DLD1 (cell line): ENCODE results near the gene ST6GALNAC1.

Source experiments
- in situ Hi-C: cut with HindIII; loops from 2 replicates; pipeline ENCODE4 v1.10.0; 2017; ENCODE audit warnings: low sequenced_read_pairs

Gene ST6GALNAC1

DNA sequence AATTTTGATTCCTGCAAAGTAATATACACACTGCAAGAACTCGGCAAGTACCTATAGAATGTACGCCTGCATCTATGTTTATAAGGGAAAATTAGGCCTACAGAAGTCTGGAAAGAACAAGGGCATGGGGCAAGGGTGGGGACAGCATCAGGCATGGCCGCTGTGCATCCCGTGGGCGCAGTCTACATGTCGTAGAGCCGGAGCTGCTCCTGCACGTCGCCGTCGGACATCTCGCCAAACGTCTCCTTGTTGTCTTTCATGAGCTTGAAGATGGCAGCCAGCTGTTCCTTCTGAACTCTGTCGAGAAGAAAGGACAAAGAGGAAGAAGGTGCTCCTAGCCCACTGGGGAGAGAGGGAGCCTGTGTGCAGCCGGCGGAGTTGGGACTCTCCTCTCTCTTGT is 33.8 kb upstream of the ST6GALNAC1 start:
- in situ Hi-C loops = no loop called here

- in situ Hi-C loops = no loop called here
These were observed 33.1 kb upstream of the ST6GALNAC1 start for GRCh38 chr17:76676629-76677028.

DNA sequence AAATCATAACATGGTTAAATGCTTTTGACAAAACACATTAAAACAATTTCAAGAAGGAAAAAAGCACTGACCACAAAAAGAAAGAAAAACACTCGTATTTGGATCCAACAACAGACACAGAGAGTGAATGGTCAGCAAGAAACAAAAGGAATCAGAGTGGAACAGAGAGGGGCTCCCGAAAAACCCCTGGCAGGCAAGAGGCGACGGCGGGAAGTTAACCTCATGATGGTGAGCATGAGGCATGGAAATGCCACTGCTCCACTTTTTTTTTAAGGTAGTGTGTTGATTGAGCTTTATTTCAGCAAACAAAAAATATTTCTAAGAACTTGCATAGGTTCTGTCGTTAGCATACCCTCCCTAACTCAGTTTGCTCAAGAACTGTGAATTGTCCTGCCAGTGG is 32.1 kb upstream of the ST6GALNAC1 start:
- in situ Hi-C loops = no loop called here

- in situ Hi-C loops = no loop called here
These were observed 31.0 kb upstream of the ST6GALNAC1 start for GRCh38 chr17:76674600-76674999.

DNA sequence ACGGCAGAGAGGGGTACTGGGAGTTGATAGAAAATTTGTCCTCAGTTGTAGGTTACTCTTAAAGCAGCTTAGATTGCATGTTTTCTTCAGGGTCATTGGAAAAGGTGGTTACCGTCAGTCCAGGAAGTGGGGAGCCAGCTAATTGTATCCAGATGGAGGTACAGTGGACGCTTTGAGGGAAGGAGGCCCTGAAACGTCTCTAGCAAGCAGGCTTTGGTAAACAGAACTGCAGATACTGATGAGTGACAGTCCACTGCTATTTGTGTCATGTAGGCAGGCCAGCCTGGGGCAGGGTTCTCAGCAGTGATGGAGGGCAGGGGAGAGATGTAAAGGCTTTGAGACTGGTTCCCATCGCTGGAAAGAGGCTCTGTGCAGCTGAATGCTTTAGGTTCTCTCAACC is 30.2 kb upstream of the ST6GALNAC1 start:
- in situ Hi-C loops = no loop called here

GRCh38 chr17:76672892-76673291 is 29.3 kb upstream of the ST6GALNAC1 start:
- in situ Hi-C loops = no loop called here

DNA sequence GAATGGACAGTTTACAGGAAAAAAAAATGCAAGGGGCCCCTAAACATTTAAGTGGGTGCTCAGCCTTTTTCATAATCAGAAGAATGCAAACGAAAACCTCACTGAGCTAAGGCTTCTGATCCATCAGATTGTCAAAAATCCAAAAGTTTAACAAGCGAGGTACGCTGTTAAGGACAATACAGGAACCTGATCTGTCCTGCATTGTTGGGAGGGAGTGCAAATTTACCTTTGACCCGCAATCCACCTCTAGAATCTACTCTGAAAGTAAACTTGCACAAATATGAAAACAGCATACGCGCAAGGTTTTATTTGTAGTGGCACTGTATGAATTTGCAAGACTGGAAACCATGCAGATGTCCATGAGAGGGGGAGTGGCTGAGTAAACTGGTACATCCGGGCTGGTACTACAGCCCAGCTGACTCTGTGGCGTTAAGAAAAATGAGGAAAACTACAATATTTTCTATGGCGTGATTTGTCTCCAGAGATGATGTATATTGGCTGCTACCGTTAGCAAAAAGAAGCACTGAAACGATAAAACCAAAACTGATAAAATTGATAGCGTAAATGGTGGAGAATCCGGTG is 28.8 kb upstream of the ST6GALNAC1 start:
- in situ Hi-C loops = no loop called here

- in situ Hi-C loops = no loop called here
These were observed 28.3 kb upstream of the ST6GALNAC1 start for GRCh38 chr17:76671912-76672262.

GRCh38 chr17:76671123-76671911 is 27.8 kb upstream of the ST6GALNAC1 start:
- in situ Hi-C loops = no loop called here

- in situ Hi-C loops = no loop called here
These were observed 27.2 kb upstream of the ST6GALNAC1 start for GRCh38 chr17:76670718-76671122.

DNA sequence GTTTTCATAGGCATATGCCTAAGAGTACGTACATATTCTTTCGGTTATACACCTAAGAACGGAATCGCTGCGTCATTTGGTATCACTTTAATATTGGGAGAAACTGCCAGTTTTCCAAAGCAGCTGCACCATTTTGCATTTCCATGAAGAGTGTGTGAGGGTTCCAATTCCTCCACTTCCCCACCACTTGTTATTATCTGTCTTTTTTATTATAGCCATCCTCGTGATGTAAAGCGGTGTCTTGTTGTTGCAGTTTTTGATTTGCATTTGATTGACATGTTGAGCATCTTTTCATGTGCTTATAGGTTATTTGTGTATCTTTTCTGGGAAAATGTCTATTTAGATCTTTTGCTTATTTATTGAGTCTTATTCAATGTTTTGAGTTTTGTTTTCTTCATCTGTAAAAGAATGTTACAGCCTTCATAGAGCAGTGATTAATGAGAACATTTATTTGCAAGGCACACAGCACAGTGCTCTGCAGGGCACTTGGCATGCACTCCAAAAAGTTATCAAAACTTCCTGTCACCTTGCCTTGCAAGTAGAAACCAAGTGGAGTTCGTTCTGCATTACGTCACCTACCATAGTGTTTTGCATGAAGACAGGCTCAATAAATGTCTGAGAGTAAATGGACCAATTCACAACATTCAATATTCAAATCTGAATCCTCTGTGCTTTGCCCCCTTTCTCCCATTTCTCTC is 26.6 kb upstream of the ST6GALNAC1 start:
- in situ Hi-C loops = no loop called here

DNA sequence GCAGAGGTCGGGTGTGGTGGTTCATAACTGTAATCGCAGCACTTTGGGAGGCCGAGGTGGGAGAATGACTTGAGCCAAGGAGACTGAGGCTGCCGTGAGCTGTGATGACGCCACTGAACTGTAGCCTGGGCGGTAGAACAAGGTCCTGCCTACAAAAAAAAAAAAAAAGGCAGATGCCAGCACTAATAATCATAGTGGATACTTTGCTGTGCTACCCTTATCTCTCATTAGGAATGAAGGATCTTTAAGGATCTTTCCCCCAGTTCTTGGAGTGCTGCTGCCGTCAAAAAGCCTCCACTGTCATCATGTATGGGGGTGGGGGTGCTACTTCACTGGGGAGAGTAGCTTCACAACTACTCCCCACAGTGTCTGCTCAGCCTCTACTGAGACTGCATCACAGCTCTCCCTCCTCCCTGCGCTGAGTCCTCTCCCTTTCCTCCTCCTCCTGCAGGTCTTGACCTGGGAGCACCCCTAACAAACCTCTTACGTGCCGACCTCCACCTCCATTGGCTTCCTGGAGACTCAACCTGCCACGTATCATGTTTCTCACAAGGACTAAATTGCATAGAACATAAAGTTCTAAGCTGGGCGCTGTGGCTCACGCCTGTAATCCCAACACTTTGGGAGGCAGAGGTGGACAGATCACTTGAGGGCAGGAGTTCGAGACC is 24.4 kb upstream of the ST6GALNAC1 start:
- in situ Hi-C loops = no loop called here

DNA sequence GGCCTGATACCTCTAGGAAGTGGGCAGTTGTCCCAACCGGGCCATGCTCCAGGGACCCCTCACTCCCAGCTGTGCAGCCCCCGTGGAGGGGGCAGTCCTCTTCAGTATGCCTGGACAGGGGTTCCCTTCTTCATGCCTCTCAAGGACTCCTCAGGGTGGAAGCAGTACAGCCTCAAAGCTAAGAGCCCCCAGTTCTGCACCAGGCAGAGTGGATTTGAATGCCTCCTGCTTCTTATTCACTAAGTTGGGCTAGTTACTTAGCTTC is 23.9 kb upstream of the ST6GALNAC1 start:
- in situ Hi-C loops = no loop called here

- in situ Hi-C loops = no loop called here
These were observed 17.1 kb upstream of the ST6GALNAC1 start for GRCh38 chr17:76660656-76661042.

DNA sequence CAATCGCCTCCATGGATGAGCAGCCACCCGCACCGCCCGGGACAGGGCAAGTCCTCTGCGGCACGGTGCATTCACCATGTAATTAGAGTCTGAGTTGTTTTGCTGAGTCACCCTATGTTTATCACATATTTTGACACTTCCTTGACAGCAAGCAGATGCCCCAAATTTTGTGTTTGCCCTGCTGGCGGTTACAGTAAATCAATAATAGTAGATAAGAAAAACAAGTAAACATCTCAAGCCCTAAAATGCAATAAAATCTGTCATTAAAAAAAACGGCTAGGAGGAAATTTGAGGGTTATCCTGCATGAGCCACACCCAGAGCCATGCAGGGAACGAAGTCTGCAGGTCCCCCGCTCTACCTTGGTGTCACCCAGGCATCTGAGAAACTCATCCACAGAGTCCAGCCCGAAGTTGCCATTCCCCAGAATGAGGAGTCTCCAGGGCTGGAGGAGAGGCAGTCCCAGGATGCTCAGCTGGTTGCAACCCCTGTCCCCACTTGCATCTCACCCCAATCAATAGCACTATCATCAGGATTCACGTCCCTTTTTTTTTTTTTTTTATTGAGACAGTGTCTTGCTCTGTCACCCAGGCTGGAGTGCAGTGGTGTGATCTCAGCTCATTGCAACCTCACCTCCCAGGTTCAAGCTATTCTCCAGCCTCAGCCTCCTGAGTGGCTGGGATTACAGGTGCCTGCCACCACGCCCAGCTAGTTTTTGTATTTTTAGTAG is 16.5 kb upstream of the ST6GALNAC1 start:
- in situ Hi-C loops = no loop called here

DNA sequence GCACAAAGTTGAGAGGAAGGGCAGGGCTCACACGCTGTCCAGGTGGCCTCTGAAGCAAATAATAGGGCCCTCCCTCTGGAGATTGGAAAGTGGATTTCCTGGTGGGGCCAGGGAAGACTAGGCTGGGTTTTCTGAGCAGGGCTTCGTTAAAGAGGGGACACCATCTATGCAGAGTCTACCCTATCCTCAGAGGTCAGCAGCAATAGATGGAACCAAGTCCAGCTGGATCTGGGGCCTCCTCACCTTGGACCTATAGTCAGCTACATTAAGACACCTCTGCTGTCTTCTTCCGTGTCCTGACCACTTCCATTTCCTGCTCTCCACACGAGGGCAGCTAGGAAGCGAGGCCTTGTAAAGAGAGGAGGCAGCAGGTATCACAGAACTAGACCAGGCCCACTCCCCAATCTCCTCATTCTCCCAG is 14.7 kb upstream of the ST6GALNAC1 start:
- in situ Hi-C loops = no loop called here

- in situ Hi-C loops = no loop called here
These were observed 14.1 kb upstream of the ST6GALNAC1 start for GRCh38 chr17:76657505-76658241.

DNA sequence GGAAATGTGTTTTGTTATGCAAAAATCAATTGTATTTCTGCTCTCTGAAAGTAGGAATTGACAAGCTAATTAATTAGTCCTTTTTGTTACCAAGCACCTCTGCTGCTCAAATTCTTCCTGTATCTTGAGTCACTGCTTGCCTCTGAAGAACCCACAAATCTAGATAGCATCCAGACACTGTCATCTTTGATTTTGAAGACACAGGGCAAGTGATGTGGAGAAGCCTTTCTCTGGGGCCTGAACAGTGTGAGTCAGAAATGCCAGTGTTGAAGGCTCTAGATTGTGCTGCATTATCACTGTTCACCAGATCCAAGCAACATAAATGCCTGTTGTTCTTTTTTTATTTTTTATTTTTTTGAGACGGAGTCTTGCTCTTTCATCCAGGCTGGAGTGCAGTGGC is 10.9 kb upstream of the ST6GALNAC1 start:
- in situ Hi-C loops = no loop called here

DNA sequence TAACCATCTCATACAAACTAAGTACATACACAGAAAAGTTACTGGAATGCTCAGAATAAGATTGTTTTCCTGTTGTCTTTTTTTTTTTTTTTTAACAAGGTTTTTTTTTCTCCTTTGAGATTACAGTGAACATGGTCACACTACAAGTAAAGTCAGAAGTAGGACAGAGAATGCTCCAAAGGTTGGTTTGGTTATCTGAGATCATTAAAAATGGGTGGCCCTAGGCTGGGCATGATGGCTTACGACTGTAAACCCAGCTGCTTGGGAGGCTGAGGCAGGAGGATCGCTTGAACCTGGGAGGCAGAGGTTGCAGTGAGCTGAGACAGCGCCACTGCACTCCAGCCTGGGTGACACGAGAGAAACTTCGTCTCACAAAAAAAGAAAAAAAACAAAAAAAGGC is 6.9 kb upstream of the ST6GALNAC1 start:
- in situ Hi-C loops = no loop called here

DNA sequence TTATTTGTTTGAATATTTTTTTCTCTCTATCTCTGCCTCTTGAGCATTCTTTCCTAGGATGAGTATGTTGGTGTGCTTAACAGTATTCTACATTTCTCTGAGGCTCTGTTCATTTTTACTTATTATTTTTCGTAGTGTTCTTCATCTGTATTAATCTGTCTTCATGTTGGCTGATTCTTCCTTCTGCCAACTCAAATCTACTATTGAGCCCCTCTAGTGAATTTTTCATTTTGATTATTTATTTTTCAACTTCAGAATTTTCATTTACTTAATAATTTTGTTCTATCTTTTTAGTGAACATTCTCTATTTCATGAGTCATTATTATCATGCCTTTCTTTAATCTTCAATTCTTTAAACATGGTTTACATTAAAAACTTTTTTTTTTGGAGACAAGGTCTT is 3.2 kb upstream of the ST6GALNAC1 start:
- in situ Hi-C loops = no loop called here

- in situ Hi-C loops = no loop called here
These were observed 1.9 kb upstream of the ST6GALNAC1 start for GRCh38 chr17:76645481-76645880.
